Smooth muscle cell (in vitro differentiated cells): ENCODE data around the gene DENND1A. TPM values are rescaled to one million over a fixed set of nuclear protein-coding genes. Genes with fewer than 3 reads are reported as not detected.
"Not testable (repeated sequence)": the region's sequence is repeated elsewhere in the genome, so short reads cannot be mapped to it uniquely, and the experiment has no call there.

ENCODE experiments used
- DNase-seq: peaks from one replicate; lab custom pipeline; 2025; ENCODE audit not compliant: unreplicated experiment; lab: John Stamatoyannopoulos, UW
- H2AFZ ChIP-seq: fragments of 200-600 bp; sonication (generic); 2 replicates; pipeline ENCODE4 v1.6.0; 2016; ENCODE audit warnings: antibody characterized with exemption, low read depth, mild to moderate bottlenecking
- H3F3A ChIP-seq: fragments of 200-600 bp; sonication (generic); 2 replicates; pipeline ENCODE4 v1.6.0; 2017; ENCODE audit warnings: antibody characterized with exemption, low read depth
- H3K27ac ChIP-seq: fragments of 200-600 bp; sonication (generic); 2 replicates; pipeline ENCODE4 v1.5.1; 2016; ENCODE audit warnings: low read depth, mild to moderate bottlenecking
- H3K27me3 ChIP-seq: fragments of 200-600 bp; sonication (generic); 2 replicates; pipeline ENCODE4 v1.6.1; 2016; ENCODE audit warnings: low read depth, mild to moderate bottlenecking
- H3K36me3 ChIP-seq: fragments of 200-600 bp; sonication (generic); 2 replicates; pipeline ENCODE4 v1.5.1; 2016; ENCODE audit warnings: low read depth
- H3K4me1 ChIP-seq: fragments of 200-600 bp; sonication (generic); 2 replicates; pipeline ENCODE4 v1.5.1; 2016; ENCODE audit warnings: low read depth
- H3K4me2 ChIP-seq: fragments of 200-600 bp; sonication (generic); 2 replicates; pipeline ENCODE4 v1.6.0; 2016; ENCODE audit warnings: mild to moderate bottlenecking
- H3K4me3 ChIP-seq: fragments of 200-600 bp; sonication (generic); 2 replicates; pipeline ENCODE4 v1.5.1; 2016; ENCODE audit warnings: mild to moderate bottlenecking
- H3K79me2 ChIP-seq: fragments of 200-600 bp; sonication (generic); 2 replicates; pipeline ENCODE4 v1.6.0; 2016; ENCODE audit warnings: low read depth, mild to moderate bottlenecking
- H3K9ac ChIP-seq: fragments of 200-600 bp; sonication (generic); 2 replicates; pipeline ENCODE4 v1.6.0; 2016; ENCODE audit warnings: low read depth
- H3K9me3 ChIP-seq: fragments of 200-600 bp; sonication (generic); replicated peaks from 2 replicates; pipeline ENCODE4 v1.5.1; 2016; ENCODE audit warnings: low read depth
- H4K20me1 ChIP-seq: fragments of 200-600 bp; sonication (generic); 2 replicates; pipeline ENCODE4 v1.6.0; 2016; ENCODE audit warnings: low read depth
- WGBS: methylation state at CpG from one replicate; pipeline ENCODE4 v1.1.7; 2016; ENCODE audit warnings: low lambda C conversion rate; 5-methylcytosine and 5-hydroxymethylcytosine counted together
- polyA plus RNA-seq: library from polyadenylated mRNA; unstranded; fragments of >200 nt; fragmentation: Nextera tagmentation; extraction: Ambion mirVana; gene quantifications from 2 replicates; pipeline ENCODE4 v1.2.1, GENCODE V29; 2016
- total RNA-seq: library from RNA; depleted of rRNA; stranded (reverse); fragments of >200 nt; gene quantifications from 2 replicates; pipeline ENCODE4 v1.2.3, GENCODE V29; 2014
- TF ChIP-seq, protein P1 (sequence below): fragments of 200-600 bp; sonication (generic); IDR thresholded peaks from 2 replicates; pipeline ENCODE4 v1.5.1; 2017; ENCODE audit warnings: borderline replicate concordance, mild to moderate bottlenecking, antibody characterized with exemption; ENCODE audit not compliant: insufficient read depth, poor library complexity, severe bottlenecking

DENND1A gene
- total and polyA plus RNA-seq, 2 experiments from 2014 or later, result 8.1 to 20.2 TPM

DNA sequence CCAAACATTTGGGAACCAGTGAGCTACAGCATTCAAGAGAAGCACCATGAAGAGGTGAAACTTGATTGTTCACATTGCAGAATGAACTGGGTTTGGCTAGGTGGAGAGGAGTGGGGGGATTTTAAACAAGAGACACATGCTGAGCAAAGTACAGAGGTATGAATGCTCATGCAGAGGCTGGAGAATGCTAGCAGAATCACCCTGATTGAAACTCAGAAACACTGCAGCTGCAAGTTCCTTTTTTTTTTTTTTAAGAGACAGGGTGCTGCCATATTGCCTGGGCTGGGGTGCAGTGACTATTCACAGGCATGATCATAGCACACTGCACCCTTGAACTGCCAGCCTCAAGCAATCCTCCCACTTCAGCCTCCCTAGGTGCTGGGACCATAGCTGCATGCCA, 35.1 kb downstream of the DENND1A start:
- Histone ChIP-seq H3K79me2 (no peaks in the 10 kb centered on the region), H3K4me1 (peaks cover 31% of the 10 kb centered on the region), H2AFZ (no peak overlapping the region), H3F3A (no peaks in the 10 kb centered on the region), H3K9me3 (no peaks in the 10 kb centered on the region), H3K27me3 (no peaks in the 10 kb centered on the region), H3K27ac (no peak overlapping the region), H3K36me3 (no peaks in the 10 kb centered on the region), H3K9ac (no peak overlapping the region), H3K4me3 (no peak overlapping the region), H4K20me1 (peaks cover 68% of the 10 kb centered on the region), H3K4me2 (no peak overlapping the region)
- DNase-seq, result no peak
- TF ChIP-seq, protein P1, sequence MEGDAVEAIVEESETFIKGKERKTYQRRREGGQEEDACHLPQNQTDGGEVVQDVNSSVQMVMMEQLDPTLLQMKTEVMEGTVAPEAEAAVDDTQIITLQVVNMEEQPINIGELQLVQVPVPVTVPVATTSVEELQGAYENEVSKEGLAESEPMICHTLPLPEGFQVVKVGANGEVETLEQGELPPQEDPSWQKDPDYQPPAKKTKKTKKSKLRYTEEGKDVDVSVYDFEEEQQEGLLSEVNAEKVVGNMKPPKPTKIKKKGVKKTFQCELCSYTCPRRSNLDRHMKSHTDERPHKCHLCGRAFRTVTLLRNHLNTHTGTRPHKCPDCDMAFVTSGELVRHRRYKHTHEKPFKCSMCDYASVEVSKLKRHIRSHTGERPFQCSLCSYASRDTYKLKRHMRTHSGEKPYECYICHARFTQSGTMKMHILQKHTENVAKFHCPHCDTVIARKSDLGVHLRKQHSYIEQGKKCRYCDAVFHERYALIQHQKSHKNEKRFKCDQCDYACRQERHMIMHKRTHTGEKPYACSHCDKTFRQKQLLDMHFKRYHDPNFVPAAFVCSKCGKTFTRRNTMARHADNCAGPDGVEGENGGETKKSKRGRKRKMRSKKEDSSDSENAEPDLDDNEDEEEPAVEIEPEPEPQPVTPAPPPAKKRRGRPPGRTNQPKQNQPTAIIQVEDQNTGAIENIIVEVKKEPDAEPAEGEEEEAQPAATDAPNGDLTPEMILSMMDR, result no peak

DNA sequence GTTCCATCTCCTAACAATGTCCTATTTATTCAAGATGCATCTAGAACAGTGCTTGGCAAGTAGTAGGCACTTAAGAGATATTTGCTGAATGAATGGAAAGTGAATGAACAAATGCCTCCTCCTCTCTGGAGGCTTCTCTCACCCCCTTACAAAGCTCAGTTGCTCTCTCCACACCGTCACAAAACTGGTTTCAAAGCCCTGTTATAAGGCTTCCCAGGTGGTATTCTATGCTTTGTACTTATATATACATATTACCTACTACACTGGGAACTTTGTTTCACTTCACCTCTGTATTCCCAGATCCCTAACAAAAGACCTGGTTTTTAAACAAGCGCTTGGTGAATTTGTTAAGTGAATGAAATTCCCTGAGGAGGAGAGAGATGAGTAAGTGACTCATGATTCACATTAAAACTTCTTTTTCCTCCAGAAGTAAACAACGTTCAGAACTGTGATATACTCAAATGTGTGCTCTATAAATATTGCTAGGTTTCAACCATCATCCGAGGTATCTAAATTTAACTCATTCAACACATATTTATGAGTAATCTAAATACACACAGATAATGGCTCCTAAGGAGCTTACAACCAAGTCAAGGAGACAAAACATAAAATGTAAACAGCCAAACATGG, 36.0 kb downstream of the DENND1A start:
- TF ChIP-seq, protein P1, result no peak
- H3K4me2 ChIP-seq, result peak overlapping the region; percentile 12
- H3K4me1 ChIP-seq, result peaks cover 31% of the 10 kb centered on the region
- H4K20me1 ChIP-seq, result peaks cover 62% of the 10 kb centered on the region
- no peaks in the 10 kb centered on the region for H3K79me2 ChIP-seq
- H3K27ac ChIP-seq, result no peak overlapping the region
- H3F3A ChIP-seq, result no peaks in the 10 kb centered on the region
- no peaks in the 10 kb centered on the region for H3K9me3 ChIP-seq
- no peaks in the 10 kb centered on the region for H3K27me3 ChIP-seq
- no peak overlapping the region for H2AFZ ChIP-seq
- H3K4me3 ChIP-seq, result no peak overlapping the region
- no peak overlapping the region for H3K9ac ChIP-seq
- DNase-seq, result no peak
- no peaks in the 10 kb centered on the region for H3K36me3 ChIP-seq
- WGBS, result 28% methylated on average over 4 of the region's 4 CpGs

DNA sequence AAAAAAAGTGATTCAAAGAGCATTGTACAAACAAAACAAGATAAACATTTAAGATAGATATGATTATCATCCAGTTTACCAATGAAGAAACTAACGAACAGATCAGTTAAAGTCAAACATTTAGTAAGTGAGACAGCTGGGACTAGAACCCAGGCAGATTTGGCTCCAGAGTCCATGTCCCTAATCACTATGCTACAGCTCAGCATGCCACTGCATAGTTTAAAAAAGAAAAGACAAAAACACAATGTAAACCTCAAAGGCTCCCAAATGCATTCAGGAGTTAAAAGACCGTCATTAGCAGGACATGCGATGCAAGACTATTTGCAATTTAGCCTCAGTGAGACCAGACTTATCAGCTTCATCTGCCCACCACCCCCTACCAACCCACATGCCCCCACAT, 36.8 kb downstream of the DENND1A start:
- Histone ChIP-seq H3K9ac (no peak overlapping the region), H3K4me1 (peaks cover 28% of the 10 kb centered on the region), H3K4me2 (no peak overlapping the region), H3K27ac (no peak overlapping the region), H3K79me2 (no peaks in the 10 kb centered on the region), H3K36me3 (no peaks in the 10 kb centered on the region), H4K20me1 (peaks cover 56% of the 10 kb centered on the region), H3K4me3 (no peak overlapping the region), H3F3A (no peaks in the 10 kb centered on the region), H2AFZ (no peak overlapping the region), H3K9me3 (no peaks in the 10 kb centered on the region), H3K27me3 (no peaks in the 10 kb centered on the region)
- TF ChIP-seq, protein P1, result no peak
- 62% methylated on average over 3 of the region's 3 CpGs for WGBS
- DNase-seq, result no peak

DNA sequence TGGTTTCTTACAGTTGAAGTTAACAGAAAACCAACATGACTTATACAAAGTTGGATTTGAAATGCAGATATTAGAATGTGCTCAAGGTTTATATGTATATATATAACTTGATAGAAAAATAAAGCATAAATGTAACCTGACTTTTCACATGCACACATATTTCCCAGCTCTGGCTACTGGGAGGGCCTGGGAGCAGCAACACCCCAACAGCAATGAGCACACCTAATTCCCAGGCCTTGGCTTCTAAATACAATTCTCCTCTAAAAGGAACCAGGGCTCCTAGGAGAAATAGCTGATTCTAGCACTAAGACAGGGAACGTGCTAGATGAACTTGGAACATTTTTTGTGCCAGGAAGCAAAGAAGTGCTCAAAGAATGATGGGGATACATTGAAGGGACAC, 42.1 kb downstream of the DENND1A start:
- Histone ChIP-seq H3K9me3 (no peaks in the 10 kb centered on the region), H4K20me1 (peaks cover 41% of the 10 kb centered on the region), H3K36me3 (no peaks in the 10 kb centered on the region), H3F3A (no peaks in the 10 kb centered on the region), H2AFZ (no peak overlapping the region), H3K27me3 (no peaks in the 10 kb centered on the region), H3K4me1 (peaks cover 12% of the 10 kb centered on the region), H3K79me2 (no peaks in the 10 kb centered on the region), H3K27ac (no peak overlapping the region), H3K9ac (no peak overlapping the region), H3K4me2 (no peak overlapping the region), H3K4me3 (no peak overlapping the region)
- TF ChIP-seq, protein P1, result no peak
- no peak for DNase-seq
- 97% methylated on average over 1 of the region's 1 CpG for WGBS

DNA sequence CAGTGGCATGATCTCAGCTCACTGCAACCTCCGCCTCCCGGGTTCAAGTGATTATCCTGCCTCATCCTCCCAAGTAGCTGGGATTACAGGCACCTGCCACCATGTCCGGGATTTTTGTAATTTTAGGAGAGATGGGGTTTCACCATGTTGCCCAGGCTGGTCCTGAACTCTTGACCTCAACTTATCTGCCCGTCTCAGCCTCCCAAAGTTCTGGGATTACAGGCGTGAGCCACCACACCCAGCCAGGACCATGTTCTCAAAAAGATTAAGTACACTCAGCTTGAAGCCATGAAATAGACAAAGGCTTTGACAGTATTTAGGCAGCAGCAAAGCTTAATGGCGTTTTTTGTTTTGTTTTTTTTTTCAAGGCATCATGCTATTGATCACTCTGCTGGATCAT, 44.1 kb downstream of the DENND1A start:
- WGBS, result 94% methylated on average over 6 of the region's 6 CpGs
- DNase-seq, H3K79me2 ChIP-seq: not testable (repeated sequence)

More for the DNA sequence above, 44.1 kb downstream of the DENND1A start:
- not testable (repeated sequence) for H3K9ac ChIP-seq, H3K4me1 ChIP-seq, H2AFZ ChIP-seq, H3K27ac ChIP-seq, H3K4me2 ChIP-seq, H3K4me3 ChIP-seq, H3K27me3 ChIP-seq, H3K36me3 ChIP-seq, H3F3A ChIP-seq, H3K9me3 ChIP-seq
- peaks cover 54% of the 10 kb centered on the region for H4K20me1 ChIP-seq
